ENCODE results near the gene PUS1.

DNA sequence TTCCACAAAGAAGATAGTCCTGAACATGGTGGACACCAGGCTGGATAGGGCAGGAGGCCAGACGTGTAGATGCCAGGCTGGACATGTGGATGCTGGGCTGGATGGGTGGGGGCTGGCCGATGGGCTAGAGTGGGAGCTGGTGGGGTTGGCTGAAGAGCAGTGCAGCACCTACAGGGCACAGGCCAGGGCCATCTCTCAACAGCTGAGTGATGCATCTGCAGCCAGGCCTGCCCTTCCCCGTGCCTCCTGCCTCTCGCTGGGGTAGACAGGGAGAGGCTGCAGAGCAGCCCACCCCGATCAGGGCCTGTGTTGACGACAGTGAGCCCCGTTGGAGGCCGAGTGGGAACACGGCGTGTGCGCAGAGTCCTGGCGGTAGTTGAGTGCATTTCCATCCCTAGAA, 59.9 kb downstream of the PUS1 start:
- TF ChIP-seq, protein P1, sequence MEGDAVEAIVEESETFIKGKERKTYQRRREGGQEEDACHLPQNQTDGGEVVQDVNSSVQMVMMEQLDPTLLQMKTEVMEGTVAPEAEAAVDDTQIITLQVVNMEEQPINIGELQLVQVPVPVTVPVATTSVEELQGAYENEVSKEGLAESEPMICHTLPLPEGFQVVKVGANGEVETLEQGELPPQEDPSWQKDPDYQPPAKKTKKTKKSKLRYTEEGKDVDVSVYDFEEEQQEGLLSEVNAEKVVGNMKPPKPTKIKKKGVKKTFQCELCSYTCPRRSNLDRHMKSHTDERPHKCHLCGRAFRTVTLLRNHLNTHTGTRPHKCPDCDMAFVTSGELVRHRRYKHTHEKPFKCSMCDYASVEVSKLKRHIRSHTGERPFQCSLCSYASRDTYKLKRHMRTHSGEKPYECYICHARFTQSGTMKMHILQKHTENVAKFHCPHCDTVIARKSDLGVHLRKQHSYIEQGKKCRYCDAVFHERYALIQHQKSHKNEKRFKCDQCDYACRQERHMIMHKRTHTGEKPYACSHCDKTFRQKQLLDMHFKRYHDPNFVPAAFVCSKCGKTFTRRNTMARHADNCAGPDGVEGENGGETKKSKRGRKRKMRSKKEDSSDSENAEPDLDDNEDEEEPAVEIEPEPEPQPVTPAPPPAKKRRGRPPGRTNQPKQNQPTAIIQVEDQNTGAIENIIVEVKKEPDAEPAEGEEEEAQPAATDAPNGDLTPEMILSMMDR (conservative IDR thresholded peaks at IDR 0.05), result no peak
- no peak for TF ChIP-seq ZFX (IDR thresholded peaks at IDR 0.05)

All from C4-2B (cell line).